ENCODE results near the gene RANBP3L. TPM values are rescaled to one million over a fixed set of nuclear protein-coding genes. Genes with fewer than 3 reads are reported as not detected.

The RANBP3L gene
- total RNA-seq, 1 donor from 2014 or later = not detected

DNA sequence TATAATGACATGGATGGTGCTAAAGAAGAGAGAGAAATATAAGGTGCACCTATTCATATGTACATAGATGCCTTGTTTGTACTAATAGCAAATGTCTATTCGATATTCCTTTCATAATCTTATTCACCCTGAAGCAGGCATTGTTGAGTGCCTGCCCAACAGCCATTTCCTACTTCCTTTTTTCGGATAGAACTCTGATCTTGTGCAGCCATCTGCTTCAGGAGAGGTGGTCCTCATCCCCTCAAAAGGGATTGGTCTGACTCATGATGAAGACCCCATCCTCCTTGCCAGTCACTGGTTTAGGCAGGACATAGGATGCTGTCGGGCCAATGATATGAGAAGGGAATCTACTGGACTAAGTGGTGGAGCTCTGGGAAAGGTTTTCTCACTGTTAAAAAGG, 8.4 kb upstream of the RANBP3L start:
- Histone ChIP-seq H3K27me3 (ENCODE audit: control insufficient read depth, insufficient read depth, low read length) (peaks cover 2% of the 10 kb centered on the region), H3K4me3 (ENCODE audit: low read depth, low read length) (no peak overlapping the region), H3K36me3 (ENCODE audit: control insufficient read depth, insufficient read depth, low read length) (no peaks in the 10 kb centered on the region)
- TF ChIP-seq, protein P1, sequence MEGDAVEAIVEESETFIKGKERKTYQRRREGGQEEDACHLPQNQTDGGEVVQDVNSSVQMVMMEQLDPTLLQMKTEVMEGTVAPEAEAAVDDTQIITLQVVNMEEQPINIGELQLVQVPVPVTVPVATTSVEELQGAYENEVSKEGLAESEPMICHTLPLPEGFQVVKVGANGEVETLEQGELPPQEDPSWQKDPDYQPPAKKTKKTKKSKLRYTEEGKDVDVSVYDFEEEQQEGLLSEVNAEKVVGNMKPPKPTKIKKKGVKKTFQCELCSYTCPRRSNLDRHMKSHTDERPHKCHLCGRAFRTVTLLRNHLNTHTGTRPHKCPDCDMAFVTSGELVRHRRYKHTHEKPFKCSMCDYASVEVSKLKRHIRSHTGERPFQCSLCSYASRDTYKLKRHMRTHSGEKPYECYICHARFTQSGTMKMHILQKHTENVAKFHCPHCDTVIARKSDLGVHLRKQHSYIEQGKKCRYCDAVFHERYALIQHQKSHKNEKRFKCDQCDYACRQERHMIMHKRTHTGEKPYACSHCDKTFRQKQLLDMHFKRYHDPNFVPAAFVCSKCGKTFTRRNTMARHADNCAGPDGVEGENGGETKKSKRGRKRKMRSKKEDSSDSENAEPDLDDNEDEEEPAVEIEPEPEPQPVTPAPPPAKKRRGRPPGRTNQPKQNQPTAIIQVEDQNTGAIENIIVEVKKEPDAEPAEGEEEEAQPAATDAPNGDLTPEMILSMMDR (IDR thresholded peaks at IDR 0.05; ENCODE audit: insufficient read depth, low read length, severe bottlenecking) = no peak
- DNase-seq (ENCODE audit: low read depth) (no peak), FAIRE-seq (no peak)

DNA sequence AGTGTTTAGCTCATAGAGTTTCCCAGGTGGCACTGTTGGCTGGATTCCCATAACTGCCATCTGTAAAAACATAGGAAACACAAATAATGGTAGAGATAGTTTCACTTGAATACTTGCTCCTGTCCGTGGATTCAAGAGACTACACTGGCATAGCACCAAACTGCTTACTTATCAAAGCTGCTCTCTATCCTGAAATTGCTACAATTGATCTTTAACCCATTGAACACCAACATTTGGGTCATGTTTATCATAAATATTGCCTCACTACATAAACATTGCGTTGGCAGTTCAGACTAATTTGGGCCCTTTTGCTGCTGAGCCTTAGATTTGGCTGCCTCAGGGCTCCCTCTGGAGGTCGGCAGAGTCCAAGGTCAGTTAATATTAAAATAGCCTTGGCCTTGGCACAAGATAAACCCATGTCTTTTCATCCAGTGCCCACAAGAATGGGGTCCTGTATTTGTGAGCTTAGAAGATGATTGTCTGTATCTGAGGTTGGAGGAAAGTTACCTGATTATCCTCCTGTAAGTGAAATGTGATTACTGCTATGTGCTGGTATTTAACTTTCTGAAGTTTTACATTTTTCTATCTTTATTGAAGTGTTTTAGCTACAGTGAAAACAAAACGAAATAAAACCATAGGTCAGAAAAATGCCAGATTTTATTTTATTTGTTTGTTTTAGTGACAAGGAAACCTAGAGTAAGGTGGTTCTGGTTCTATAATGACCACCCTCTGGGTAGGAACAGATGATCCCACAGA, 4.0 kb upstream of the RANBP3L start:
- DNase-seq (ENCODE audit: low read depth) (peak; percentile 51), FAIRE-seq (no peak)
- Histone ChIP-seq H3K27me3 (ENCODE audit: control insufficient read depth, insufficient read depth, low read length) (peaks cover 2% of the 10 kb centered on the region), H3K36me3 (ENCODE audit: control insufficient read depth, insufficient read depth, low read length) (no peaks in the 10 kb centered on the region), H3K4me3 (ENCODE audit: low read depth, low read length) (no peak overlapping the region)
- TF ChIP-seq, protein P1 (IDR thresholded peaks at IDR 0.05; ENCODE audit: insufficient read depth, low read length, severe bottlenecking) = peak; percentile 76

DNA sequence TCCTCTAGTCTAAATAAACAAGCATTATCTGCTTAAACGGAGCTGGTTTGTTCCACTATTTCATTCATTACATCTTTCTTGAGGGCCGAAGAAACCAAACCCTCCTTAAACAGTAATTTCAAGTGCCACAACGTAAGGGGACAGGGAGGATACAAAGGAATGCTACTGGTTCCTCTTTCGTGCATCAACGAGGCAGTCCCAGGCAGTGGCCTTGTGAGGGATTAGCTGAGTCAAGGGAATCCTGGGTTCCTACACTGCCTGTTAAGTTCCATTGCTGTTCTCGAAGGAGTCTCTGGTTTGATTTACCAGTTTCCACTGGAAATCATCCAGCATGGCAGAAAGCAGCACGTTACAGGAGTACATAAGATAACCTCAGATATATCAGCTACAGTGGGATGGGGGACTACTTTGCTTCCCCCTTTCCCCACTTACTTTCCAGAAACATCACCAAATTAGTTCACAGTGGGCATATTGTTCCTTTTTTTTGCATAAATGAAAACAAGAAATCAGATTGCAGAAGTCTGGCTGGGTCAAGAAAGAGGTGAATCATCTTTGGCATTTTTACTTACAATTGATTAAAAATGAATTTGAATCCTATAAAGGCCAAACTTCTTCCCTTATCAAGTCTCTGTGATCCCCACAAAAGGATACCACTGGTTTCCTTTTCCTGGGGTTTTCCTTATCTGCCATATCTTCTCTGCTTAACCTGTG, 2.5 kb upstream of the RANBP3L start:
- peaks cover 2% of the 10 kb centered on the region for H3K27me3 ChIP-seq (ENCODE audit: control insufficient read depth, insufficient read depth, low read length)
- FAIRE-seq (no peak), DNase-seq (ENCODE audit: low read depth) (no peak)
- H3K36me3 ChIP-seq (ENCODE audit: control insufficient read depth, insufficient read depth, low read length) = no peaks in the 10 kb centered on the region
- H3K4me3 ChIP-seq (ENCODE audit: low read depth, low read length) = no peak overlapping the region
- TF ChIP-seq, protein P1 (IDR thresholded peaks at IDR 0.05; ENCODE audit: insufficient read depth, low read length, severe bottlenecking) = no peak

DNA sequence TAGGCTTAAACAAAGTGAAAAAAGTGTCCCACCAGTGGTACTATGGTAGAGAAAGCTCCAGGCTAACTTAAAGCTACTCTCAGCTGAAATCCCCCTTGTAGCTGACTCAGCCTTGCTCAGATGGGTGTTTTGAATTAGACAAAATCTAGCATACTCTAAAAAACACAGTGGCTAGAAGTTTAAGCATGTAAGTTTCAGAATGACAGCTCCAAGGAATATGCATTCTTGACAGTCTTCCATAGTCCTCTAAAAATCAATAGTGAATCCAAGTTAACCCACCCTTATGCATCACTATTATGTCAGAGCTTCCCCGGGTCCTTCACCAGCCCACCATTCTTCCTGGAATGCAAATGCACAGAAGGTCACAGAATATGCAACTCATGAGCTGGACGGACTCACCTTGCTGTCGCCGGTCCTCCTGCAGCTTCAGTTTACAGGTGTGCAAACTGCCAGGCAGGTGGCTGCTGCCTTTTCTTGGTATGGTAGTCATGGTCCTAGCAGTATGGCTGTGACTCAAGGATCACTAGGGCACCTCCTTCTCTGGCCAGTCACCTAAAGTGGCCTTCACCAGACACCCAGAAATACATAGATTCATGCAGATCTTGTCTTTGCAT, 668 bp downstream of the RANBP3L start:
- H3K4me3 ChIP-seq (ENCODE audit: low read depth, low read length) = no peak overlapping the region
- TF ChIP-seq, protein P1 (IDR thresholded peaks at IDR 0.05; ENCODE audit: insufficient read depth, low read length, severe bottlenecking) = no peak
- no peaks in the 10 kb centered on the region for H3K27me3 ChIP-seq (ENCODE audit: control insufficient read depth, insufficient read depth, low read length)
- DNase-seq (ENCODE audit: low read depth) (peak; percentile 10), FAIRE-seq (no peak)
- no peaks in the 10 kb centered on the region for H3K36me3 ChIP-seq (ENCODE audit: control insufficient read depth, insufficient read depth, low read length)

DNA sequence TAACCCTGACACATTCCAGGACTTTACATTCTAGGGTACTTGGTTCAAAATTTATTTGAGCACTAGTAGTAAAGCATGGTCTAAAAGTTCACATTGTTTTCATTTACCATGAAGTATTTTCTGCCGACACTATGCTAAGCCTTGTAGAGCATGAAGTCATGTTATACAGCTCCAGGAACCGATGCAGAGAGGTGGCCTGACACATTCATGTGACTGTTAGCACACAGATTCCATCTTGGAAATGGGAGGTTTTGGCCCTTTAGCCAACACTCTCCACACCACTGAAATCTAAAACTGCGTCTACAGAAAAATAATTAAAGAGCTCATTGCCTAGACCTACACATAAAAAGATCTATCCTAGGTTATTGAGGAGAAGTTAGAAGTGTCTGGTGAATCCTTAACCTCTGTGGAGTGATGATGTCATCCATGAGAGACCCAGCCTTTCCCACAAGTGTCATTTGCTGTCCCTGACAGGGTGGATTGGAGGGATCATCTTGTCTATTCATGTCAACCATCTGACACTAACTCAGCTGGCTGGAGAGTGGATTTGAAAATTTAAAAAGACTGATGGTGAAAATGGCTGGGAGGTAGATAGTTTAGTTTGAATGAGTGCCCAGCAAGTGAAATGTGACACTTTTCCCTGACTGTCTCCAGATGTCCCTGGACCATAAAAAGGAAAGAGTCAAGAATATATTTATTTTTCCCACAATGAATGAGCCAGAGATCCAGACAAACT, 1.3 kb downstream of the RANBP3L start:
- FAIRE-seq = no peak
- TF ChIP-seq, protein P1 (IDR thresholded peaks at IDR 0.05; ENCODE audit: insufficient read depth, low read length, severe bottlenecking) = no peak
- no peaks in the 10 kb centered on the region for H3K27me3 ChIP-seq (ENCODE audit: control insufficient read depth, insufficient read depth, low read length)
- DNase-seq (ENCODE audit: low read depth) = no peak
- no peaks in the 10 kb centered on the region for H3K36me3 ChIP-seq (ENCODE audit: control insufficient read depth, insufficient read depth, low read length)
- no peak overlapping the region for H3K4me3 ChIP-seq (ENCODE audit: low read depth, low read length)

All from bronchial epithelial cell (primary cell).